Endothelial cell (in vitro differentiated cells): ENCODE results near the gene LPCAT2. TPM values are rescaled to one million over a fixed set of nuclear protein-coding genes. Genes with fewer than 3 reads are reported as not detected.
A peak's percentile ranks its signal among the peaks of the same experiment; 100 is the strongest.

Experiments
- DNase-seq: peaks from one replicate; pipeline ENCODE4 v3.0.0; 2021; ENCODE audit warnings: low spot score
- H3K27ac Mint-ChIP-seq: one replicate; pipeline ENCODE4 v1.8.0; 2021; ENCODE audit warnings: mixed read lengths, inconsistent platforms; ENCODE audit not compliant: unreplicated experiment
- H3K27me3 Mint-ChIP-seq: one replicate; pipeline ENCODE4 v1.8.0; 2021; ENCODE audit warnings: mild to moderate bottlenecking, moderate library complexity, mixed read lengths, inconsistent platforms; ENCODE audit not compliant: unreplicated experiment
- H3K36me3 Mint-ChIP-seq: one replicate; pipeline ENCODE4 v1.8.0; 2021; ENCODE audit warnings: mild to moderate bottlenecking, low read depth, mixed read lengths, inconsistent platforms; ENCODE audit not compliant: unreplicated experiment
- H3K4me1 Mint-ChIP-seq: one replicate; pipeline ENCODE4 v1.8.0; 2021; ENCODE audit warnings: mild to moderate bottlenecking, mixed read lengths, inconsistent platforms; ENCODE audit not compliant: unreplicated experiment
- H3K4me3 Mint-ChIP-seq: one replicate; pipeline ENCODE4 v1.8.0; 2021; ENCODE audit warnings: mild to moderate bottlenecking, mixed read lengths, inconsistent platforms; ENCODE audit not compliant: unreplicated experiment
- H3K9me3 Mint-ChIP-seq: one replicate; pipeline ENCODE4 v1.8.0; 2021; ENCODE audit warnings: mixed read lengths, inconsistent platforms; ENCODE audit not compliant: unreplicated experiment
- total RNA-seq: library from RNA; stranded (reverse); fragmentation: NEBNext Ultra II Directional; extraction: Animal tissue kit (Norgen Biotek cat#: 25700); gene quantifications from one replicate; pipeline ENCODE4 v1.2.1, GENCODE V29; 2021; ENCODE audit not compliant: unreplicated experiment
- TF ChIP-seq, protein P1 (sequence below): fragments of 200-600 bp; sonication (generic); IDR thresholded peaks from one replicate; pipeline ENCODE4 v1.5.0; 2021; ENCODE audit warnings: antibody characterized with exemption; ENCODE audit not compliant: unreplicated experiment

The LPCAT2 gene
- total RNA-seq, 1 donor from 2014 or later = 25.5 TPM

DNA sequence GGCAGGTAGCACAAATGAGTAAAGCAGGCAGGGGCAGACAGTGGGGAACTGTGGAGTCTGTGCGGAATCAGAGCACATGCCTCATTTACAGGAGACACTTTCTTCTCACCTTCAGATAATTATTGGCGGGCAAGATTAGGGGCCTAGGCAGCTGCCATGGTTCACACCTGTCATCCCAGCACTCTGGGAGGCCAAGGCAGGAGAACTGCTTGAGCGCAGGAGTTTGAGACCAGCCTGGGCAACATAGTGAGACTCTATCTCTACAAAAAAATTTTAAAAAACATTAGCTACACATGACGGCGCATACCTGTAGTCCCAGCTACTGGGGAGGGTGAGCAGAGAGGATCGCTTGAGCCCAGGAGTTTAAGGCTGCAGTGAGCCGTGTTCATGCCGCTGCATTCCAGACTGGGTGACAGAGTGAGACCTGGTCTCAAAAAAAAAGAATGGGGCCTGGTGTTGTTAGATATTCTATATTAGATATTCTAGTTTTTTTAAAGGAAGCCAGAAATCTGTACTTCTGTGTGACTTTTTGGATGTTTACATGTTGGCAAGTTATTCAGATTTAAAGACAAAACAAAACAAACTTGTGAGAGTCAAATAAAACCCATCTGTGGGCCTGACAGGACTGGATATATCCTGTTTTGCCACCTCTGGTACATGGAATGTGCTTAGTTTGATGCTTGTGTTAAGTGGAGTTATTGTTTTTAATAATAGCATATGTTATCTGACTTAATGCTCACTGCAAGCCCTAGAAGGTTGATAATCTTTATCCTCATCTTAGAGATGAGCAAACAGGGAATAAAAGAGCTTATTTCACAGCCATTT, 4.9 kb upstream of the LPCAT2 start:
- Mint-ChIP-seq H3K27me3 (peaks cover 5% of the 10 kb centered on the region), H3K4me1 (peaks cover 18% of the 10 kb centered on the region), H3K36me3 (peaks cover 30% of the 10 kb centered on the region), H3K4me3 (no peak overlapping the region), H3K27ac (no peak overlapping the region), H3K9me3 (no peaks in the 10 kb centered on the region)
- TF ChIP-seq, protein P1, sequence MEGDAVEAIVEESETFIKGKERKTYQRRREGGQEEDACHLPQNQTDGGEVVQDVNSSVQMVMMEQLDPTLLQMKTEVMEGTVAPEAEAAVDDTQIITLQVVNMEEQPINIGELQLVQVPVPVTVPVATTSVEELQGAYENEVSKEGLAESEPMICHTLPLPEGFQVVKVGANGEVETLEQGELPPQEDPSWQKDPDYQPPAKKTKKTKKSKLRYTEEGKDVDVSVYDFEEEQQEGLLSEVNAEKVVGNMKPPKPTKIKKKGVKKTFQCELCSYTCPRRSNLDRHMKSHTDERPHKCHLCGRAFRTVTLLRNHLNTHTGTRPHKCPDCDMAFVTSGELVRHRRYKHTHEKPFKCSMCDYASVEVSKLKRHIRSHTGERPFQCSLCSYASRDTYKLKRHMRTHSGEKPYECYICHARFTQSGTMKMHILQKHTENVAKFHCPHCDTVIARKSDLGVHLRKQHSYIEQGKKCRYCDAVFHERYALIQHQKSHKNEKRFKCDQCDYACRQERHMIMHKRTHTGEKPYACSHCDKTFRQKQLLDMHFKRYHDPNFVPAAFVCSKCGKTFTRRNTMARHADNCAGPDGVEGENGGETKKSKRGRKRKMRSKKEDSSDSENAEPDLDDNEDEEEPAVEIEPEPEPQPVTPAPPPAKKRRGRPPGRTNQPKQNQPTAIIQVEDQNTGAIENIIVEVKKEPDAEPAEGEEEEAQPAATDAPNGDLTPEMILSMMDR = no peak
- no peak for DNase-seq

DNA sequence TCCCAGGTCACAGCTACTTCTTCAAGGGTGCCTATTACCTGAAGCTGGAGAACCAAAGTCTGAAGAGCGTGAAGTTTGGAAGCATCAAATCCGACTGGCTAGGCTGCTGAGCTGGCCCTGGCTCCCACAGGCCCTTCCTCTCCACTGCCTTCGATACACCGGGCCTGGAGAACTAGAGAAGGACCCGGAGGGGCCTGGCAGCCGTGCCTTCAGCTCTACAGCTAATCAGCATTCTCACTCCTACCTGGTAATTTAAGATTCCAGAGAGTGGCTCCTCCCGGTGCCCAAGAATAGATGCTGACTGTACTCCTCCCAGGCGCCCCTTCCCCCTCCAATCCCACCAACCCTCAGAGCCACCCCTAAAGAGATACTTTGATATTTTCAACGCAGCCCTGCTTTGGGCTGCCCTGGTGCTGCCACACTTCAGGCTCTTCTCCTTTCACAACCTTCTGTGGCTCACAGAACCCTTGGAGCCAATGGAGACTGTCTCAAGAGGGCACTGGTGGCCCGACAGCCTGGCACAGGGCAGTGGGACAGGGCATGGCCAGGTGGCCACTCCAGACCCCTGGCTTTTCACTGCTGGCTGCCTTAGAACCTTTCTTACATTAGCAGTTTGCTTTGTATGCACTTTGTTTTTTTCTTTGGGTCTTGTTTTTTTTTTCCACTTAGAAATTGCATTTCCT, 3.4 kb upstream of the LPCAT2 start:
- H3K4me1 Mint-ChIP-seq = peaks cover 11% of the 10 kb centered on the region
- H3K27ac Mint-ChIP-seq = no peak overlapping the region
- no peaks in the 10 kb centered on the region for H3K9me3 Mint-ChIP-seq
- TF ChIP-seq, protein P1 = no peak
- H3K36me3 Mint-ChIP-seq = peaks cover 18% of the 10 kb centered on the region
- peaks cover 5% of the 10 kb centered on the region for H3K27me3 Mint-ChIP-seq
- H3K4me3 Mint-ChIP-seq = no peak overlapping the region
- no peak for DNase-seq

DNA sequence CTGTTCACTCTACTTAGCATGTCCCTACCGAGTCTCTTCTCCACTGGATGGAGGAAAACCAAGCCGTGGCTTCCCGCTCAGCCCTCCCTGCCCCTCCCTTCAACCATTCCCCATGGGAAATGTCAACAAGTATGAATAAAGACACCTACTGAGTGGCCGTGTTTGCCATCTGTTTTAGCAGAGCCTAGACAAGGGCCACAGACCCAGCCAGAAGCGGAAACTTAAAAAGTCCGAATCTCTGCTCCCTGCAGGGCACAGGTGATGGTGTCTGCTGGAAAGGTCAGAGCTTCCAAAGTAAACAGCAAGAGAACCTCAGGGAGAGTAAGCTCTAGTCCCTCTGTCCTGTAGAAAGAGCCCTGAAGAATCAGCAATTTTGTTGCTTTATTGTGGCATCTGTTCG, 2.8 kb upstream of the LPCAT2 start:
- no peak overlapping the region for H3K27ac Mint-ChIP-seq
- no peak overlapping the region for H3K4me3 Mint-ChIP-seq
- H3K9me3 Mint-ChIP-seq = no peaks in the 10 kb centered on the region
- H3K36me3 Mint-ChIP-seq = peaks cover 18% of the 10 kb centered on the region
- peaks cover 5% of the 10 kb centered on the region for H3K27me3 Mint-ChIP-seq
- TF ChIP-seq, protein P1 = no peak
- H3K4me1 Mint-ChIP-seq = peaks cover 9% of the 10 kb centered on the region
- no peak for DNase-seq

DNA sequence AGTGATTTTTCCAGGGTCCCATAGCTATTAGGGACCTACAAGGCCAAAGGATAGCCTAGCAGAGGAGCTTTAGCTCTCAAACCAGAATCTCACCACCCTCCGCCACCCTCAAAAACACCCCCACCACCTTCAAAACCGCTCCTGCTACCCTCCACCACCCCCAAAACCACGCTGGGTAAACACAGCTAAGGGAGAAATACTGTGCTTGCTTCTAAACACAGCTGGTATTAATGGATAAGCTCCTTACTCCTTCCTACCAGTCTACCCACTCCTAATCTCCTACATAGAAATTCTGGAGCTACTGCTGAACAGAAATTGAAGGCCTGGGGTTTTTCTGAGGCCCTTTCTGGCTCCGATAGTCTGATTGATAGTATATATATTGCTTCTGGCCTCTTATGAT, 2.2 kb upstream of the LPCAT2 start:
- peaks cover 9% of the 10 kb centered on the region for H3K4me1 Mint-ChIP-seq
- H3K9me3 Mint-ChIP-seq = no peaks in the 10 kb centered on the region
- H3K27ac Mint-ChIP-seq = no peak overlapping the region
- peaks cover 5% of the 10 kb centered on the region for H3K27me3 Mint-ChIP-seq
- DNase-seq = no peak
- peaks cover 13% of the 10 kb centered on the region for H3K36me3 Mint-ChIP-seq
- TF ChIP-seq, protein P1 = no peak
- H3K4me3 Mint-ChIP-seq = peak overlapping the region; percentile 23
